ENCODE results near the gene KRTAP12-3.

The KRTAP12-3 gene

GRCh38 chr21:44706026-44706705, 48.4 kb downstream of the KRTAP12-3 start:
- TF ChIP-seq NFIC (IDR thresholded peaks at IDR 0.05): no peak
- no peak for TF ChIP-seq REST (IDR thresholded peaks at IDR 0.05; ENCODE audit: low read depth)
- no peak for TF ChIP-seq TCF12 (IDR thresholded peaks at IDR 0.05; ENCODE audit: low read depth)
- no peak for TF ChIP-seq ZBTB7A (IDR thresholded peaks at IDR 0.05; ENCODE audit: low read depth)
- no peak for TF ChIP-seq EGR1 (IDR thresholded peaks at IDR 0.05)
- TF ChIP-seq FOXM1 (IDR thresholded peaks at IDR 0.05; ENCODE audit: borderline replicate concordance, low read depth): no peak
- no peak for TF ChIP-seq CREB1 (IDR thresholded peaks at IDR 0.05; ENCODE audit: low read depth)
- TF ChIP-seq USF1 (IDR thresholded peaks at IDR 0.05): no peak
- no peak for TF ChIP-seq CEBPB (IDR thresholded peaks at IDR 0.05)
- TF ChIP-seq YY1 (IDR thresholded peaks at IDR 0.05; ENCODE audit: low read depth): no peak

- no peak for TF ChIP-seq TAF1 (IDR thresholded peaks at IDR 0.05; ENCODE audit: low read depth)
- no peak for TF ChIP-seq CREB1 (IDR thresholded peaks at IDR 0.05; ENCODE audit: low read depth)
- TF ChIP-seq ZBTB7A (IDR thresholded peaks at IDR 0.05; ENCODE audit: low read depth): no peak
- TF ChIP-seq REST (IDR thresholded peaks at IDR 0.05; ENCODE audit: low read depth): no peak
- TF ChIP-seq FOXM1 (IDR thresholded peaks at IDR 0.05; ENCODE audit: borderline replicate concordance, low read depth): no peak
- TF ChIP-seq MAX (IDR thresholded peaks at IDR 0.05): no peak
- no peak for TF ChIP-seq CEBPB (IDR thresholded peaks at IDR 0.05)
- TF ChIP-seq USF1 (IDR thresholded peaks at IDR 0.05): no peak
- no peak for TF ChIP-seq YY1 (IDR thresholded peaks at IDR 0.05; ENCODE audit: low read depth)
- no peak for TF ChIP-seq TEAD4 (IDR thresholded peaks at IDR 0.05)
- TF ChIP-seq TCF12 (IDR thresholded peaks at IDR 0.05; ENCODE audit: low read depth): no peak
- no peak for TF ChIP-seq RAD21 (IDR thresholded peaks at IDR 0.05; ENCODE audit: low read depth)
- TF ChIP-seq EGR1 (IDR thresholded peaks at IDR 0.05): no peak
- TF ChIP-seq NFIC (IDR thresholded peaks at IDR 0.05): no peak
- TF ChIP-seq EP300 (IDR thresholded peaks at IDR 0.05; ENCODE audit: borderline replicate concordance): no peak
These were observed 49.2 kb downstream of the KRTAP12-3 start for GRCh38 chr21:44706706-44707581.

Data from Ishikawa (cell line).